ENCODE results near the gene LINC01488. TPM values are rescaled to one million over a fixed set of nuclear protein-coding genes. Genes with fewer than 3 reads are reported as not detected.

Gene LINC01488
- total and polyA plus RNA-seq, 2 of the 13 experiments (the other 11 are each of a cell fraction or from before 2014, with no cell fraction given), result 0.26 to 0.58 TPM

DNA sequence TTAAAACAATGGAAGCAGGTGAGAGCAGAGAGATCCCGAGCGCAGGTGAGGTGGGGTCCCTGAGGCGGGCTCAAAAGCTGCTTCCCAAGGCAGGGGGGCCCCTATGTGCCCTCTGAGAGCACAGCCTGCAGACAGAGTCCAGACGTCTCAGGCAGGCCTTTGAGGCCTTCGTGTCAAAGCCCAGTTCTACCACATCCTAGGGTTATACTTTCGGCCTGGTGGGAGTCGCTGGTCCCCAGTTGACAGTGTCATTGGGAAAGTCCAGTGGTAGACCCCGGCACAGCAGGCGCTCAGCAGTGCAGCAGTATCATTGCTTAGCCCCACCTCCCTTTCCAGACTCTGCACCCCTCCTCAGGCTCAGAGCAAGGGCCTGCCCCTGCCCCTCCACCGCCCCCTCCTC lies 9.1 kb downstream of the LINC01488 start:
- Histone ChIP-seq H3K27me3 (ENCODE audit: control insufficient read depth in 1 of 2, insufficient read depth in 2 of 2, low read length in 2 of 2) (no peaks in the 10 kb centered on the region), H3K4me3 (replicated peaks in 1 of 3; ENCODE audit: insufficient read depth in 1 of 3, low read depth in 2 of 3, low read length in 3 of 3) (no peak overlapping the region), H3K4me1 (ENCODE audit: insufficient read depth, low read length) (peaks cover 43% of the 10 kb centered on the region), H4K20me1 (ENCODE audit: insufficient read depth, low read length) (no peaks in the 10 kb centered on the region), H3K79me2 (ENCODE audit: insufficient read depth, low read length) (no peaks in the 10 kb centered on the region), H3K27ac (ENCODE audit: extremely low read length, insufficient read depth, low read length) (no peak overlapping the region), H2AFZ (ENCODE audit: low read length) (no peak overlapping the region), H3K4me2 (ENCODE audit: low read depth, low read length) (no peak overlapping the region), H3K36me3 (replicated peaks in 1 of 2; ENCODE audit: control insufficient read depth in 1 of 2, insufficient read depth in 2 of 2, low read length in 2 of 2) (no peaks in the 10 kb centered on the region), H3K9ac (ENCODE audit: insufficient read depth, low read depth, low read length) (no peak overlapping the region), H3K9me3 (ENCODE audit: low read length) (no peaks in the 10 kb centered on the region)
- TF ChIP-seq KLF13 (CRISPR knock-in tag; IDR thresholded peaks at IDR 0.05) (no peak), ZNF484 (CRISPR knock-in tag; IDR thresholded peaks at IDR 0.05; ENCODE audit: borderline replicate concordance, low read depth) (no peak), NFKBIZ (CRISPR knock-in tag; IDR thresholded peaks at IDR 0.05) (no peak), ZNF670 (CRISPR knock-in tag; IDR thresholded peaks at IDR 0.05; ENCODE audit: borderline replicate concordance) (no peak), EED (CRISPR knock-in tag; IDR thresholded peaks at IDR 0.05) (no peak), ZNF605 (CRISPR knock-in tag; IDR thresholded peaks at IDR 0.05) (no peak), ZNF792 (CRISPR knock-in tag; IDR thresholded peaks at IDR 0.05) (no peak), ZNF607 (CRISPR knock-in tag; IDR thresholded peaks at IDR 0.05; ENCODE audit: borderline replicate concordance) (no peak)
- TF ChIP-seq, protein P1, sequence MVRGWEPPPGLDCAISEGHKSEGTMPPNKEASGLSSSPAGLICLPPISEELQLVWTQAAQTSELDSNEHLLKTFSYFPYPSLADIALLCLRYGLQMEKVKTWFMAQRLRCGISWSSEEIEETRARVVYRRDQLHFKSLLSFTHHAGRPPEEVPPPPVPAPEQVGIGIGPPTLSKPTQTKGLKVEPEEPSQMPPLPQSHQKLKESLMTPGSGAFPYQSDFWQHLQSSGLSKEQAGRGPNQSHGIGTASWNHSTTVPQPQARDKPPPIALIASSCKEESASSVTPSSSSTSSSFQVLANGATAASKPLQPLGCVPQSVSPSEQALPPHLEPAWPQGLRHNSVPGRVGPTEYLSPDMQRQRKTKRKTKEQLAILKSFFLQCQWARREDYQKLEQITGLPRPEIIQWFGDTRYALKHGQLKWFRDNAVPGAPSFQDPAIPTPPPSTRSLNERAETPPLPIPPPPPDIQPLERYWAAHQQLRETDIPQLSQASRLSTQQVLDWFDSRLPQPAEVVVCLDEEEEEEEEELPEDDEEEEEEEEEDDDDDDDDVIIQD (CRISPR knock-in tag; IDR thresholded peaks at IDR 0.05; ENCODE audit: low read depth), result no peak
- intact Hi-C loops (cut with micrococcal nuclease; ENCODE audit: unreplicated experiment), result loop anchor here (10.0 kb wide), 1 partner anchor 154 kb away; the partner anchor contains the start of gene CCND1
- ATAC-seq (no peak), DNase-seq (ENCODE audit: low spot score) (no peak), FAIRE-seq (no peak)
- CTCF ChIA-PET (ENCODE audit: low intra/inter-chr PET ratio, low total read pairs), result no interaction called here
- in situ Hi-C loops (cut with HindIII; ENCODE audit: extremely low pct_ligation_motif_present, low pct_unique_long_range_greater_than_20kb), result no loop called here
- 80% methylated on average over 5 of the region's 10 CpGs for WGBS (ENCODE audit: low lambda C conversion rate)
- POLR2A ChIA-PET, result no interaction called here
- no TSS peak for BruUV-seq (replicated peaks)
